ENCODE results near the gene LITAF. TPM values are rescaled to one million over a fixed set of nuclear protein-coding genes. Genes with fewer than 3 reads are reported as not detected.

Gene LITAF
- total RNA-seq, 2 experiments from 2014 or later, result 91.4 to 155 TPM

GRCh38 chr16:11546608-11547061, 40.1 kb downstream of the LITAF start:
- H3K4me3 Mint-ChIP-seq, result no peak overlapping the region
- no peak overlapping the region for H3K27ac Mint-ChIP-seq
- H3K9me3 Mint-ChIP-seq (ENCODE audit: low read depth), result no peaks in the 10 kb centered on the region
- no peak for DNase-seq
- no peaks in the 10 kb centered on the region for H3K27me3 Mint-ChIP-seq
- H3K36me3 Mint-ChIP-seq, result peaks cover 38% of the 10 kb centered on the region
- CTCF ChIA-PET, result interaction anchor here (1.0 kb wide), 3 partner anchors 13 to 95 kb away, joined by 3 to 4 read pairs (median 3); no protein-coding TSS in a partner anchor
- ATAC-seq, result no peak
- no peaks in the 10 kb centered on the region for H3K4me1 Mint-ChIP-seq

GRCh38 chr16:11543661-11544393, 42.9 kb downstream of the LITAF start:
- Mint-ChIP-seq H3K4me1 (peaks cover 2% of the 10 kb centered on the region), H3K9me3 (ENCODE audit: low read depth) (no peaks in the 10 kb centered on the region), H3K27me3 (no peaks in the 10 kb centered on the region), H3K4me3 (no peak overlapping the region), H3K27ac (no peak overlapping the region), H3K36me3 (peaks cover 15% of the 10 kb centered on the region)
- CTCF ChIA-PET, result interaction anchor here (1.3 kb wide), 1 partner anchor 9 kb away, joined by 3 read pairs; no protein-coding TSS in a partner anchor
- no peak for DNase-seq
- no peak for ATAC-seq

GRCh38 chr16:11542069-11542744, 44.5 kb downstream of the LITAF start:
- Mint-ChIP-seq H3K27ac (no peak overlapping the region), H3K36me3 (peaks cover under 1% of the 10 kb centered on the region), H3K4me3 (no peak overlapping the region), H3K27me3 (no peaks in the 10 kb centered on the region), H3K9me3 (ENCODE audit: low read depth) (no peaks in the 10 kb centered on the region), H3K4me1 (peaks cover 2% of the 10 kb centered on the region)
- CTCF ChIA-PET, result interaction anchor here (0.6 kb wide), 1 partner anchor 9 kb away, joined by 3 read pairs; no protein-coding TSS in a partner anchor
- DNase-seq (no peak), ATAC-seq (no peak)

DNA sequence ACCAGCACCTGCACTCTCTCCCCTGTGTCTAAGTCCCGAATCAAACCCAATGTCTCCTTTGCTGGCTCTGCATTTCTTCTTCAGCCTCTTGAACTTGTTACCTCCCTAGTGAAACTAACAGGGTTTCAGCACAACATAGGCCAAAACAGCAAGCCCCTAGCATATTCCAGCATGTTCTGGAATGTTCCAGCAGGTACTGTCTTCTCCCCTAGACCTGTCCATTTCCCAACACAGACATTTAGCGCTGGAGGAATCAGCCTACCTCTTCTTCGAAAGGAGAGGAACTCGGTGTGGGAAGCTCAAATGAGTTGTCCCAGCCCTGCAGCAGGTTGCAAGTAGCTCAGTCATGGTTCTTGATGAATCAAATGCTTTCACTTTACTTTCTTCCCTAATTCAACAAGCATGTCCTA, 47.1 kb downstream of the LITAF start:
- H3K4me3 Mint-ChIP-seq, result no peak overlapping the region
- H3K36me3 Mint-ChIP-seq, result no peaks in the 10 kb centered on the region
- H3K27ac Mint-ChIP-seq, result no peak overlapping the region
- peaks cover 4% of the 10 kb centered on the region for H3K4me1 Mint-ChIP-seq
- H3K27me3 Mint-ChIP-seq, result no peaks in the 10 kb centered on the region
- ATAC-seq (no peak), DNase-seq (no peak)
- CTCF ChIA-PET, result interaction anchor here (0.7 to 13.8 kb wide), 4 partner anchors 10 to 871 kb away, joined by 3 to 147 read pairs (median 6); no protein-coding TSS in a partner anchor
- H3K9me3 Mint-ChIP-seq (ENCODE audit: low read depth), result no peaks in the 10 kb centered on the region

DNA sequence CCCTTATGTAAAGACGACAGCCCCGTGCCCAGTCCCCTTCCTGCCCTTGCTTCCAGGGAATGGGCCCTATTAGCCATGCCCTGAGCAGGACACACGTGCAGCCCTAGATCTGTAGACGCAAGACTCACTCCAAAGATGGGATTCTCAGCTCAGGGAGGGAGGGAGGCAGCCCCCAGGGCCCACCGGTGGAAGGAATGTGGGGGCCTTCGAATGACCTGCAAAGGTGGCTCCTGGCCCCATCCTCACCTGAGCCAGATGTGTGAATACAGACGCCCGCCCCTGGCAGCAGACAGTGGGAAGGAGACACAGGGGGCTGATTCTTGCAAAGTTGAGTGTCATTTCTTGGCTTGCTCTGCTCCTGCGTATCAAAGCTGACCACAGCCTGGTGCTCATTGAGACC, 47.8 kb downstream of the LITAF start:
- Mint-ChIP-seq H3K27ac (no peak overlapping the region), H3K9me3 (ENCODE audit: low read depth) (no peaks in the 10 kb centered on the region), H3K4me3 (no peak overlapping the region), H3K36me3 (no peaks in the 10 kb centered on the region), H3K27me3 (no peaks in the 10 kb centered on the region), H3K4me1 (peaks cover 4% of the 10 kb centered on the region)
- DNase-seq, result no peak
- no peak for ATAC-seq
- CTCF ChIA-PET, result interaction anchor here (1.4 to 13.8 kb wide), 2 partner anchors 9 to 105 kb away, joined by 3 to 147 read pairs; no protein-coding TSS in a partner anchor

DNA sequence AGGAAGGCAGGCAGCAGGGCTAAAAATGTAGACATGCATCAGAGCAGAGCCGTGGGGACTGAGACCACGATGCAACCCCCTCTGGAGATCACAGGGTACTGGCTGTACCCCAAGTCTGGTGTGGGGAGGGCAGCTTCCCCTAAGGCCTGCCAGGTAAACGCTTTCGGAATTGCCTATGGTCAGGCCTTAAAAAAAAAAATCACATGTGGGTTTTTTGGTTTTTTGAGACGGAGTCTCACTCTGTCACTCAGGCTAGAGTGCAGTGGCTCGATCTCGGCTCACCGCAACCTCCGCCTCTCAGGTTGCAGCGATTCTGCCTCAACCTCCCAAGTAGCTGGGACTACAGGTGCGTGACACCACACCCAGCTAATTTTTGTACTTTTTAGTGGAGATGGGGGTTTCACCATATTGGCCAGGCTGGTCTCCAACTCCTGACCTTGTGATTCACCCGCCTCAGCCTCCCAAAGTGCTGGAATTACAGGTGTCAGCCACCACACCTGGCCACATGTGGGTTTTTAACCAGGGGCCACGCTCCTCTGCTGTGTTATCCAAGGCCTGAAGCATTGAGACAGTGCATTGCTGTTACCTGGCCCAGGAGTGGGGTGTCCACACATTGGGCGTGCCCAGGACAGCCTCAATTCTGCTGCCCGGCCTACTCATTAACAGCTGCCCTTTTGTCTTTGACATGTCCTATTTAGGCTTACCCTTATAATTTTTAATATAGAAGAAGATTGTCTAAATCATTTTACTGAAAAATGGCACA, 50.4 kb downstream of the LITAF start:
- no peaks in the 10 kb centered on the region for H3K9me3 Mint-ChIP-seq (ENCODE audit: low read depth)
- peaks cover 6% of the 10 kb centered on the region for H3K4me1 Mint-ChIP-seq
- H3K36me3 Mint-ChIP-seq, result no peaks in the 10 kb centered on the region
- no peak overlapping the region for H3K27ac Mint-ChIP-seq
- DNase-seq, result no peak
- ATAC-seq, result no peak
- no peak overlapping the region for H3K4me3 Mint-ChIP-seq
- H3K27me3 Mint-ChIP-seq, result no peaks in the 10 kb centered on the region
- CTCF ChIA-PET, result interaction anchor here (1.5 to 13.8 kb wide), 2 partner anchors 107 to 532 kb away, joined by 4 to 147 read pairs; no protein-coding TSS in a partner anchor

GRCh38 chr16:11535494-11535893, 51.2 kb downstream of the LITAF start:
- Mint-ChIP-seq H3K27ac (no peak overlapping the region), H3K9me3 (ENCODE audit: low read depth) (no peaks in the 10 kb centered on the region), H3K27me3 (no peaks in the 10 kb centered on the region), H3K4me3 (no peak overlapping the region), H3K36me3 (no peaks in the 10 kb centered on the region), H3K4me1 (peaks cover 6% of the 10 kb centered on the region)
- DNase-seq (no peak), ATAC-seq (no peak)
- CTCF ChIA-PET, result interaction anchor here (0.6 to 13.8 kb wide), 6 partner anchors 67 to 532 kb away, joined by 3 to 147 read pairs (median 3); no protein-coding TSS in a partner anchor

DNA sequence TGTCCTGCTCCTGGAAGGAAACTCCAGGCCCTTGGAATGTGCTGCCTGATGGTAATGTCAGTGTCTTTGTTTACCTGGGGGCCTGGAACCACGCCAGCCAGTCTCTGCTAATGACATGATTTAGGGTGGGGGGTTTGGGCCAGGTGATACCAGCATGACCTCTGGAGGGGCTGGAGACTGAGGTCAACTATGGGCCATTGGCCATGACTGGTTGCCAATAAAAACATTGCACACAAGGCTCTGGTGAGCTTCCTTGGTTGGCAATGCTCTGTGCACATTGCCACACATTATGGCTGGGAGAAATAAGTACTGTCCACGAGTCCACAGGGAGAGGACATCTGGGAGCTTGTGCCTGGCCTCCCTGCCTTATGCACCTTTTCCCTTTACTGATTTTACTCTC, 52.5 kb downstream of the LITAF start:
- Mint-ChIP-seq H3K36me3 (no peaks in the 10 kb centered on the region), H3K4me3 (no peak overlapping the region), H3K27ac (no peak overlapping the region), H3K9me3 (ENCODE audit: low read depth) (no peaks in the 10 kb centered on the region), H3K4me1 (peaks cover 4% of the 10 kb centered on the region), H3K27me3 (no peaks in the 10 kb centered on the region)
- DNase-seq (no peak), ATAC-seq (no peak)
- CTCF ChIA-PET, result interaction anchor here (1.0 to 13.8 kb wide), 5 partner anchors 9 to 138 kb away, joined by 3 to 147 read pairs (median 3); no protein-coding TSS in a partner anchor

- Mint-ChIP-seq H3K27ac (no peak overlapping the region), H3K4me3 (no peak overlapping the region), H3K36me3 (no peaks in the 10 kb centered on the region), H3K4me1 (peaks cover 4% of the 10 kb centered on the region), H3K27me3 (no peaks in the 10 kb centered on the region), H3K9me3 (ENCODE audit: low read depth) (no peaks in the 10 kb centered on the region)
- CTCF ChIA-PET, result interaction anchor here (0.9 to 13.8 kb wide), 7 partner anchors 13 to 570 kb away, joined by 3 to 147 read pairs (median 20); no protein-coding TSS in a partner anchor
- no peak for ATAC-seq
- no peak for DNase-seq
Measured at GRCh38 chr16:11533588-11533987, 53.1 kb downstream of the LITAF start.

GRCh38 chr16:11530171-11530940, 56.4 kb downstream of the LITAF start:
- no peak overlapping the region for H3K4me3 Mint-ChIP-seq
- no peaks in the 10 kb centered on the region for H3K9me3 Mint-ChIP-seq (ENCODE audit: low read depth)
- peaks cover 14% of the 10 kb centered on the region for H3K27me3 Mint-ChIP-seq

DNA sequence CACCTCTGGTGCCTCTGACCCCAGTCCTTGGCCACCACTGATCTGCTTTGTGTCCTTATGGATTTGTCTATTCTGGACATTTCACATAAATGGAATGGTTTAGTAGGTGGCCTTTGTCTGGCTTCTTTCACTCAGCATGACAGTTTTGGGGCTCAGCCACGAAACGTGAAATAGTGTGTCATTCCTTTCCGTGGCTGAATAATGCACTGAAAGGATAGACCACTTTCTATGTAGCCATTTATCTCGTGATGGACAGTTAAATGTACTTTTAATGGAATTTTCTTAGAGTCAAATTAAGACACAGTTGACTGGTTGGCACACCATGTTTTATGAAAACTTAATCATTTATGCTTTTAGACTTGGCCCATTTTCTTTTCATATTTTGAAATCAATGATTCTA, 57.4 kb downstream of the LITAF start:
- H3K36me3 Mint-ChIP-seq, result no peaks in the 10 kb centered on the region
- H3K4me1 Mint-ChIP-seq, result peaks cover 4% of the 10 kb centered on the region
- no peak for ATAC-seq
- no peaks in the 10 kb centered on the region for H3K9me3 Mint-ChIP-seq (ENCODE audit: low read depth)
- no peak overlapping the region for H3K4me3 Mint-ChIP-seq
- CTCF ChIA-PET, result interaction anchor here (1.2 to 13.8 kb wide), 5 partner anchors 10 to 186 kb away, joined by 3 to 147 read pairs (median 30); no protein-coding TSS in a partner anchor
- H3K27ac Mint-ChIP-seq, result no peak overlapping the region
- H3K27me3 Mint-ChIP-seq, result peaks cover 14% of the 10 kb centered on the region
- no peak for DNase-seq

More at GRCh38 chr16:11530171-11530940, 56.4 kb downstream of the LITAF start:
- Mint-ChIP-seq H3K4me1 (peaks cover 4% of the 10 kb centered on the region), H3K27ac (no peak overlapping the region), H3K36me3 (no peaks in the 10 kb centered on the region)
- CTCF ChIA-PET, result interaction anchor here (0.5 to 13.8 kb wide), 12 partner anchors 8 to 567 kb away, joined by 3 to 147 read pairs (median 8); no protein-coding TSS in a partner anchor
- ATAC-seq (no peak), DNase-seq (no peak)

DNA sequence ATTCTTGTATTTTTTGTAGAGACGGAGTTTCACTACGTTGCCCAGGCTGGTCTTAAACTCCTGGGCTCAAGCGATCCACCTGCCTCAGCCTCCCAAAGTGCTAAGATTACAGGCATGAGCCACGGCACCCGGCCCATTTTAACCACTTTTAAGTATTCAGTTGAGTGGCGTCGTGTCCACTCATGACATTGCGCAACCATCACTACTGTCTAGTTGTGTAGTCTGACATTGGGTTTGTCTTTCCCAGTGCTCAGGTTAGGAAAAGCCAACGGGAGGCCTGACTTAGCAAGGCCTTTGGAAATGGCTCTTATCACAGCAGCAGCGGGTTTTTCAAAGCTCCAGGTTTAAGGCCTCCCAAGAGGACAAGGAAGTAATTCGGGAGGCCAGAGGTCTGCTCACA, 58.7 kb downstream of the LITAF start:
- peaks cover 4% of the 10 kb centered on the region for H3K4me1 Mint-ChIP-seq
- ATAC-seq (no peak), DNase-seq (no peak)
- no peaks in the 10 kb centered on the region for H3K36me3 Mint-ChIP-seq
- H3K27ac Mint-ChIP-seq, result no peak overlapping the region
- no peaks in the 10 kb centered on the region for H3K9me3 Mint-ChIP-seq (ENCODE audit: low read depth)
- H3K27me3 Mint-ChIP-seq, result peaks cover 14% of the 10 kb centered on the region
- CTCF ChIA-PET, result interaction anchor here (13.8 kb wide), 1 partner anchor 116 kb away, joined by 147 read pairs; no protein-coding TSS in a partner anchor
- H3K4me3 Mint-ChIP-seq, result no peak overlapping the region

All from activated CD8-positive, alpha-beta memory T cell treated with anti-CD3 and anti-CD28 coated beads, Interleukin-2, amount 10 ng/mL, durations not matched to agents 7 days and 5 days (primary cell).